Smooth muscle cell (in vitro differentiated cells): ENCODE data around the gene TCHP. TPM values are rescaled to one million over a fixed set of nuclear protein-coding genes. Genes with fewer than 3 reads are reported as not detected.
"Not testable (repeated sequence)": the region's sequence is repeated elsewhere in the genome, so short reads cannot be mapped to it uniquely, and the experiment has no call there.

Experiments used
- DNase-seq: peaks from one replicate; lab custom pipeline; 2025; ENCODE audit not compliant: unreplicated experiment; lab: John Stamatoyannopoulos, UW
- H2AFZ ChIP-seq: fragments of 200-600 bp; sonication (generic); 2 replicates; pipeline ENCODE4 v1.6.0; 2016; ENCODE audit warnings: antibody characterized with exemption, low read depth, mild to moderate bottlenecking
- H3F3A ChIP-seq: fragments of 200-600 bp; sonication (generic); 2 replicates; pipeline ENCODE4 v1.6.0; 2017; ENCODE audit warnings: antibody characterized with exemption, low read depth
- H3K27ac ChIP-seq: fragments of 200-600 bp; sonication (generic); 2 replicates; pipeline ENCODE4 v1.5.1; 2016; ENCODE audit warnings: low read depth, mild to moderate bottlenecking
- H3K27me3 ChIP-seq: fragments of 200-600 bp; sonication (generic); 2 replicates; pipeline ENCODE4 v1.6.1; 2016; ENCODE audit warnings: low read depth, mild to moderate bottlenecking
- H3K36me3 ChIP-seq: fragments of 200-600 bp; sonication (generic); 2 replicates; pipeline ENCODE4 v1.5.1; 2016; ENCODE audit warnings: low read depth
- H3K4me1 ChIP-seq: fragments of 200-600 bp; sonication (generic); 2 replicates; pipeline ENCODE4 v1.5.1; 2016; ENCODE audit warnings: low read depth
- H3K4me2 ChIP-seq: fragments of 200-600 bp; sonication (generic); 2 replicates; pipeline ENCODE4 v1.6.0; 2016; ENCODE audit warnings: mild to moderate bottlenecking
- H3K4me3 ChIP-seq: fragments of 200-600 bp; sonication (generic); 2 replicates; pipeline ENCODE4 v1.5.1; 2016; ENCODE audit warnings: mild to moderate bottlenecking
- H3K79me2 ChIP-seq: fragments of 200-600 bp; sonication (generic); 2 replicates; pipeline ENCODE4 v1.6.0; 2016; ENCODE audit warnings: low read depth, mild to moderate bottlenecking
- H3K9ac ChIP-seq: fragments of 200-600 bp; sonication (generic); 2 replicates; pipeline ENCODE4 v1.6.0; 2016; ENCODE audit warnings: low read depth
- H3K9me3 ChIP-seq: fragments of 200-600 bp; sonication (generic); replicated peaks from 2 replicates; pipeline ENCODE4 v1.5.1; 2016; ENCODE audit warnings: low read depth
- H4K20me1 ChIP-seq: fragments of 200-600 bp; sonication (generic); 2 replicates; pipeline ENCODE4 v1.6.0; 2016; ENCODE audit warnings: low read depth
- CTCF ChIP-seq: fragments of 200-600 bp; sonication (generic); IDR thresholded peaks from 2 replicates; pipeline ENCODE4 v1.5.1; 2017; ENCODE audit warnings: borderline replicate concordance, mild to moderate bottlenecking, antibody characterized with exemption; ENCODE audit not compliant: insufficient read depth, poor library complexity, severe bottlenecking
- WGBS: methylation state at CpG from one replicate; pipeline ENCODE4 v1.1.7; 2016; ENCODE audit warnings: low lambda C conversion rate; 5-methylcytosine and 5-hydroxymethylcytosine counted together
- polyA plus RNA-seq: library from polyadenylated mRNA; unstranded; fragments of >200 nt; fragmentation: Nextera tagmentation; extraction: Ambion mirVana; gene quantifications from 2 replicates; pipeline ENCODE4 v1.2.1, GENCODE V29; 2016
- total RNA-seq: library from RNA; depleted of rRNA; stranded (reverse); fragments of >200 nt; gene quantifications from 2 replicates; pipeline ENCODE4 v1.2.3, GENCODE V29; 2014

The TCHP gene
- total and polyA plus RNA-seq, 2 experiments from 2014 or later: 4.2 to 7.7 TPM

GRCh38 chr12:109858764-109859163, 41.3 kb upstream of the TCHP start:
- no peaks in the 10 kb centered on the region for H3K27me3 ChIP-seq
- no peak overlapping the region for H3K27ac ChIP-seq
- H3K4me1 ChIP-seq: no peaks in the 10 kb centered on the region
- DNase-seq: no peak
- no peak for TF ChIP-seq CTCF
- H3F3A ChIP-seq: no peaks in the 10 kb centered on the region
- H3K4me2 ChIP-seq: no peak overlapping the region
- no peak overlapping the region for H2AFZ ChIP-seq
- WGBS: 91% methylated on average over 5 of the region's 5 CpGs
- peaks cover 33% of the 10 kb centered on the region for H4K20me1 ChIP-seq
- no peak overlapping the region for H3K4me3 ChIP-seq
- peaks cover 3% of the 10 kb centered on the region for H3K79me2 ChIP-seq
- H3K36me3 ChIP-seq: peaks cover 5% of the 10 kb centered on the region
- no peaks in the 10 kb centered on the region for H3K9me3 ChIP-seq
- no peak overlapping the region for H3K9ac ChIP-seq

- Histone ChIP-seq H3K4me2 (no peak overlapping the region), H3K9ac (no peak overlapping the region), H3K27ac (no peak overlapping the region), H3K4me3 (no peak overlapping the region), H3K9me3 (no peaks in the 10 kb centered on the region), H3K27me3 (no peaks in the 10 kb centered on the region), H4K20me1 (peaks cover 55% of the 10 kb centered on the region), H3K79me2 (peaks cover 3% of the 10 kb centered on the region), H2AFZ (no peak overlapping the region), H3F3A (no peaks in the 10 kb centered on the region), H3K36me3 (peaks cover 5% of the 10 kb centered on the region), H3K4me1 (no peaks in the 10 kb centered on the region)
- TF ChIP-seq CTCF: no peak
- DNase-seq: no peak
- 99% methylated on average over 5 of the region's 5 CpGs for WGBS
Measured at GRCh38 chr12:109860977-109861376, 39.1 kb upstream of the TCHP start.

- Histone ChIP-seq H3K27me3 (no peaks in the 10 kb centered on the region), H2AFZ (no peak overlapping the region), H3K79me2 (peaks cover 3% of the 10 kb centered on the region), H3K4me3 (no peak overlapping the region), H3K36me3 (peaks cover 5% of the 10 kb centered on the region), H3K9ac (no peak overlapping the region), H4K20me1 (peaks cover 61% of the 10 kb centered on the region), H3F3A (no peaks in the 10 kb centered on the region), H3K9me3 (no peaks in the 10 kb centered on the region), H3K4me1 (no peaks in the 10 kb centered on the region), H3K4me2 (no peak overlapping the region), H3K27ac (no peak overlapping the region)
- WGBS: 93% methylated on average over 17 of the region's 17 CpGs
- no peak for TF ChIP-seq CTCF
- no peak for DNase-seq
Measured at GRCh38 chr12:109861689-109862314, 38.3 kb upstream of the TCHP start.

GRCh38 chr12:109862491-109862890, 37.6 kb upstream of the TCHP start:
- H3K79me2 ChIP-seq, H3K4me3 ChIP-seq, H3K27ac ChIP-seq, H3K9ac ChIP-seq, H2AFZ ChIP-seq, H3F3A ChIP-seq, H3K9me3 ChIP-seq, H3K36me3 ChIP-seq, H3K4me2 ChIP-seq, DNase-seq, H3K27me3 ChIP-seq, H3K4me1 ChIP-seq: not testable (repeated sequence)
- WGBS: 94% methylated on average over 9 of the region's 9 CpGs
- H4K20me1 ChIP-seq: peaks cover 68% of the 10 kb centered on the region
